ENCODE data around the gene TTC39A. TPM values are rescaled to one million over a fixed set of nuclear protein-coding genes. Genes with fewer than 3 reads are reported as not detected.
A peak's percentile ranks its signal among the peaks of the same experiment; 100 is the strongest.

The TTC39A gene
- total RNA-seq, 1 donor from 2014 or later: 26.9 TPM

DNA sequence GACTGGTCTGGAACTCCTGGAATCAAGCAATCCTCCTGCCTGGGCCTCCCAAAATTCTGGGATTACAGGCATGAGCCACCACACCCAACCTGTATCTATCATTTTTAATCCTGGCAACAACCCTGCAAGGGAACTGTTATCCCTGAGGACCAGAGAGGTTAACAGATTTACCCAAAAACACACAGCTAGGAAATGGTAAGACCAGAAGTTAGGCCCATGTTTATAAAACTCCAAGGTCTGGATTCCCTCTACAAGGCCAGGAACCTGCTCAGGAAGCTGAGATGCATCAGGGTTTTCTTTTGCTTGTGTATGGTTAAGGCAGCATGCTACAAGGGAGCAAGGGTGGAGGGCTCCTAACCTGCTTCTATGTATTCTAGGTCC, 17.8 kb upstream of the TTC39A start:
- TF ChIP-seq, protein P1, sequence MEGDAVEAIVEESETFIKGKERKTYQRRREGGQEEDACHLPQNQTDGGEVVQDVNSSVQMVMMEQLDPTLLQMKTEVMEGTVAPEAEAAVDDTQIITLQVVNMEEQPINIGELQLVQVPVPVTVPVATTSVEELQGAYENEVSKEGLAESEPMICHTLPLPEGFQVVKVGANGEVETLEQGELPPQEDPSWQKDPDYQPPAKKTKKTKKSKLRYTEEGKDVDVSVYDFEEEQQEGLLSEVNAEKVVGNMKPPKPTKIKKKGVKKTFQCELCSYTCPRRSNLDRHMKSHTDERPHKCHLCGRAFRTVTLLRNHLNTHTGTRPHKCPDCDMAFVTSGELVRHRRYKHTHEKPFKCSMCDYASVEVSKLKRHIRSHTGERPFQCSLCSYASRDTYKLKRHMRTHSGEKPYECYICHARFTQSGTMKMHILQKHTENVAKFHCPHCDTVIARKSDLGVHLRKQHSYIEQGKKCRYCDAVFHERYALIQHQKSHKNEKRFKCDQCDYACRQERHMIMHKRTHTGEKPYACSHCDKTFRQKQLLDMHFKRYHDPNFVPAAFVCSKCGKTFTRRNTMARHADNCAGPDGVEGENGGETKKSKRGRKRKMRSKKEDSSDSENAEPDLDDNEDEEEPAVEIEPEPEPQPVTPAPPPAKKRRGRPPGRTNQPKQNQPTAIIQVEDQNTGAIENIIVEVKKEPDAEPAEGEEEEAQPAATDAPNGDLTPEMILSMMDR (IDR thresholded peaks at IDR 0.05; ENCODE audit: insufficient read depth, low read length, poor library complexity, severe bottlenecking): no peak
- H3K36me3 ChIP-seq (ENCODE audit: control insufficient read depth, insufficient read depth, low read length): no peaks in the 10 kb centered on the region
- peaks cover 13% of the 10 kb centered on the region for H3K27me3 ChIP-seq (ENCODE audit: control insufficient read depth, insufficient read depth, low read length)
- H3K4me3 ChIP-seq (ENCODE audit: low read depth, low read length): no peak overlapping the region
- no peak for DNase-seq (ENCODE audit: low read depth)

DNA sequence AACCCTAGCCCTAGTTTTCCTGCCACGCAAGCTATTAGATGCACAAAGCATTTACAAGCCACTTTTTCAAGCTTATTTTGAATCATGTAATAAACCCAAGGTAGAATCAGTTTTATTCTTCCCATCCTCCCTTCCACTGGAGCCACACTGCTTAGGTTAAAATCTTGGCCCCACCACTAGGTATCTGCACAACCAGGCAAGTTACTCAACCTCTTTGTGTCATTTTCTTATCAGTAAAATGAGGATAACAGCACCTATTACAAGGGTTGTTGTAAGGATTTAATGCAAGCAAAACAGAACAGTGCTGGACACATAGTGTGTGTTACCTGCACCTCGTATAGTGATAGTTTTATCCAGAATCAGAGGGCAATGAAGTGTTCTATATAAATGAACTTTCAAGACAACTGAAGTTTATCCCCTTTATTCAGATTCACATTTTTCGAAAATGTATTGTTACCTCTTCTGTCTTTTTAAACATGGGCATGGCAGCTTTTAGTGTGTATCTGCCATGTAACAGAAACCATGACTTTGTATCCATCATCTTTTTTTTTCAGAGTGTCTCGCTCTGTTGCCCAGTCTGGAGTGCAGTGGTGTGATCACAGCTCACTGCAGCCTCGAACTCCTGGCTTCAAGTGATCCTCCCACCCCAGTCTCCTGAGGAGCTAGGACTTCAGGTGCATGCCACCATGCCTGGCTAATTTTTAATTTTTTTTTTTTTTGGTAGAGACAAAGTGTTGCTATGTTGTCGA, 17.2 kb upstream of the TTC39A start:
- H3K36me3 ChIP-seq (ENCODE audit: control insufficient read depth, insufficient read depth, low read length): no peaks in the 10 kb centered on the region
- TF ChIP-seq, protein P1 (IDR thresholded peaks at IDR 0.05; ENCODE audit: insufficient read depth, low read length, poor library complexity, severe bottlenecking): no peak
- peaks cover 13% of the 10 kb centered on the region for H3K27me3 ChIP-seq (ENCODE audit: control insufficient read depth, insufficient read depth, low read length)
- no peak overlapping the region for H3K4me3 ChIP-seq (ENCODE audit: low read depth, low read length)
- no peak for DNase-seq (ENCODE audit: low read depth)

DNA sequence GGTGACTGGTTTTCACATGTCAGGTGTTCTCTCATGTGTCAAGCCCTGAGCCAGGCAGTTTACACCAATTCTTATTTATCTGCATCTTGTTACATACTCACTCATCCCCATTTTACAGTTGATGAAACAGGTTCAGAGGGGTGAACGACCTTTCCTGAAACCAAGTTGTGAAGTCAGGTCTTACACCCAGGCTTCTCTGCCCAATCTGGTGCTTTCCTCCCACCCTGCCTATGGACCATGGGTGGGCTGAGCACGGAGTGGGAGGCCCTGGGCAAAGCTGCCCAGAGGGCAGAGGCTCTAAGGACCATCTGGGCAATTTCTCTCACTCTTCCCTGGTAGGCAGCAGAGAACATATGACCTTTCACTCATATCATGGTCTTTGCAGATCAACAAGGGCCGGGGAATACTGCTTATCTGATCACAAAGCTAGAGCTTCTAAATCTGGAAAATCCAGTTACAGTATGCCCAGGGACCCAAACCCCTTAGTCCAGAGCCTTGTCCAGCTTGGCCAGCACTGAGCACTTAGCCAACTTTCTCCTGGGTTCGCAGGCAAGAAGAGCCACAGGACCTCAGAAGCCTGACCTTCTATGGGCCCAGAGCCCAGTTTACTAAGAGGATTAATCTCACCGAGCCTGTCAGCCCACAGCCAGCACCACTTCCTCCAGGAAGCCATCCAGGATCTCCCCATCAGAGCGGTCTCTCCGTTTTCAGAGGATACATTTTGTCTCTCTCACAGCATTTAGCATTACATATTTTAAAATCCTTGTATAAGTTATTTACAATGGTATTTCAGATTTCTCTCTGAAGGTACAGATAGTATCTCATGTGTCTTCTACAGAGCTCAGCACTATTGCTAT, 16.0 kb upstream of the TTC39A start:
- H3K27me3 ChIP-seq (ENCODE audit: control insufficient read depth, insufficient read depth, low read length): peaks cover 13% of the 10 kb centered on the region
- no peak overlapping the region for H3K4me3 ChIP-seq (ENCODE audit: low read depth, low read length)
- TF ChIP-seq, protein P1 (IDR thresholded peaks at IDR 0.05; ENCODE audit: insufficient read depth, low read length, poor library complexity, severe bottlenecking): no peak
- no peaks in the 10 kb centered on the region for H3K36me3 ChIP-seq (ENCODE audit: control insufficient read depth, insufficient read depth, low read length)
- DNase-seq (ENCODE audit: low read depth): no peak

DNA sequence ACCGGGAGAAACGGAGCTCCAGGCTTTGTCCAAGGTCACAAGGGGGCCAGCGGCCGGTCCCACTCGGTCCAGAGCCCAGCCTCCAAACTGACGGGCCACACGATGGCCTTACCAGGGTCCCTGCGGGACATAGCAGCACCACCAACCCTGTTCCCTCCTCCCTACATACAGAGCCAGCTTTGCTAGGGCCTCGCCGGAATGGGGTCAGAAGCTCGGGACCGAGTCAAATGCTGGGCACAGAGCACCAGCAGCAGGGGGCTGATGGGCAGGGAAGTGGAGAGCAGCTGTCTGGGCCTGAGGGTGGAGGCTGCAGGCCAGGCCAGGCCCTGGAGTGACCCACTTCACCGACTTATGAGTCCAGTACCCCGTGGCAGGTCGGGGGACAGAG, 14.9 kb upstream of the TTC39A start:
- no peaks in the 10 kb centered on the region for H3K36me3 ChIP-seq (ENCODE audit: control insufficient read depth, insufficient read depth, low read length)
- H3K4me3 ChIP-seq (ENCODE audit: low read depth, low read length): no peak overlapping the region
- H3K27me3 ChIP-seq (ENCODE audit: control insufficient read depth, insufficient read depth, low read length): peaks cover 13% of the 10 kb centered on the region
- TF ChIP-seq, protein P1 (IDR thresholded peaks at IDR 0.05; ENCODE audit: insufficient read depth, low read length, poor library complexity, severe bottlenecking): no peak
- DNase-seq (ENCODE audit: low read depth): no peak

DNA sequence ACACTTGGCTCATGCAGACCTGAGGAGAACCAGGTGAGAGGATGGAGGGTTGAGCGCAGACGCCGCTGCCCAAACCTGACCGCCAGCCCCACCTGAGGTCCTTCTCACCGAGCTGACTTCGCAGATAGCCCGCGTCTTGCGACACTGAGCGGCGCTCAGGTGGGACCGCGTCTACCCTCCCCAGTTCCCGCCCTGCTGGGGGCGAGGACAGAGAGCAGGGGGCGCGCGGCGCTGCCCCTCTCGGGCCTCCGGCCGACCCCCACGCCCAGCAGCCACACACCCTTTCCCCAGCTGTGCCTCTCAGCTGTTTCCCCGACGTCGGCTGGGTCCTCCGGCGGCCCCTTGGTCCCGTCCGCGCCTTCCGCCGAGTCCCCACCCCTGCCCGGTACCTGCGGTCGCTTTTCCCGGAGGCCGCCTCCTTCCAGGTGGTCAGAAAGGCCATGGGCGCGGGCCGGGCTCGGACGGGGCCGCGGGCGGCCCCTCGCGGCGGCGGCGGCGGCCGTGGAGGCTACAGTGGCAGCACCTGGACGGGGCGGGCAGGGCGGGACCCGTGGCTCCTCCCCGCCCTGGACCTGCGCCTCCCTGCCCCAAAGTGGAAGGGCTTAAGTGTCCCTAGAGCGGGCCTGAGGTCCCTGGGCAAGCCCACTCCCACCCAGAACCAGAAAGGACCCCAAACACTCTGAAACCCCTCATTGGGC, 14.4 kb upstream of the TTC39A start:
- peak overlapping the region; percentile 37 for H3K4me3 ChIP-seq (ENCODE audit: low read depth, low read length)
- no peaks in the 10 kb centered on the region for H3K36me3 ChIP-seq (ENCODE audit: control insufficient read depth, insufficient read depth, low read length)
- peaks cover 13% of the 10 kb centered on the region for H3K27me3 ChIP-seq (ENCODE audit: control insufficient read depth, insufficient read depth, low read length)
- no peak for DNase-seq (ENCODE audit: low read depth)
- TF ChIP-seq, protein P1 (IDR thresholded peaks at IDR 0.05; ENCODE audit: insufficient read depth, low read length, poor library complexity, severe bottlenecking): no peak

Measured in kidney epithelial cell (primary cell).